C4-2B (cell line): ENCODE measurements around the gene CDC42BPA.

Source experiments
- H3K27ac ChIP-seq: fragments of 450-650 bp; 2 replicates; pipeline ENCODE4 v1.5.1; 2017
- ZFX ChIP-seq: fragments of 450-650 bp; IDR thresholded peaks from 2 replicates; pipeline ENCODE4 v1.6.1; 2017
- TF ChIP-seq, protein P1 (sequence below): fragments of 450-650 bp; conservative IDR thresholded peaks from 2 replicates; pipeline ENCODE4 v1.5.1; 2017; ENCODE audit warnings: mild to moderate bottlenecking

Gene CDC42BPA

DNA sequence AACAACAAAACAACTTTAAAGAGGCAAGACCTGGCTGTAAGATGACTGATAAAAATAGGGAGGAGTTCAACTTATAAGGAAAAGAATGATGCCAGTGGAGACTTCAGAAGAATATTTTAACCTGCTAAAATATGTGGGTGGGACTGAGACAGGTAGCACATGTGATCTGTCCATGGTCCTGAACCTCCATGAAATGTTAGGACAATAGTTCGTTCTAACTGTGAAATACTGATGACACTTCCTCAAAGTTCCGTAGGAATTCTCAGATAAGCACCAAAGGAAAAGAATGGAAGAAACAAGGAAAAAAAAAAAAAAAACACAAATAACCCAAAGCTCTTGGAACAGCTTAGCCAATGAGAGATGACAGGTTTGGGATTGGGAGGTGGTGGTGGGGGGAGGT is 44.7 kb downstream of the CDC42BPA start:
- TF ChIP-seq ZFX, result no peak
- TF ChIP-seq, protein P1, sequence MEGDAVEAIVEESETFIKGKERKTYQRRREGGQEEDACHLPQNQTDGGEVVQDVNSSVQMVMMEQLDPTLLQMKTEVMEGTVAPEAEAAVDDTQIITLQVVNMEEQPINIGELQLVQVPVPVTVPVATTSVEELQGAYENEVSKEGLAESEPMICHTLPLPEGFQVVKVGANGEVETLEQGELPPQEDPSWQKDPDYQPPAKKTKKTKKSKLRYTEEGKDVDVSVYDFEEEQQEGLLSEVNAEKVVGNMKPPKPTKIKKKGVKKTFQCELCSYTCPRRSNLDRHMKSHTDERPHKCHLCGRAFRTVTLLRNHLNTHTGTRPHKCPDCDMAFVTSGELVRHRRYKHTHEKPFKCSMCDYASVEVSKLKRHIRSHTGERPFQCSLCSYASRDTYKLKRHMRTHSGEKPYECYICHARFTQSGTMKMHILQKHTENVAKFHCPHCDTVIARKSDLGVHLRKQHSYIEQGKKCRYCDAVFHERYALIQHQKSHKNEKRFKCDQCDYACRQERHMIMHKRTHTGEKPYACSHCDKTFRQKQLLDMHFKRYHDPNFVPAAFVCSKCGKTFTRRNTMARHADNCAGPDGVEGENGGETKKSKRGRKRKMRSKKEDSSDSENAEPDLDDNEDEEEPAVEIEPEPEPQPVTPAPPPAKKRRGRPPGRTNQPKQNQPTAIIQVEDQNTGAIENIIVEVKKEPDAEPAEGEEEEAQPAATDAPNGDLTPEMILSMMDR, result no peak

DNA sequence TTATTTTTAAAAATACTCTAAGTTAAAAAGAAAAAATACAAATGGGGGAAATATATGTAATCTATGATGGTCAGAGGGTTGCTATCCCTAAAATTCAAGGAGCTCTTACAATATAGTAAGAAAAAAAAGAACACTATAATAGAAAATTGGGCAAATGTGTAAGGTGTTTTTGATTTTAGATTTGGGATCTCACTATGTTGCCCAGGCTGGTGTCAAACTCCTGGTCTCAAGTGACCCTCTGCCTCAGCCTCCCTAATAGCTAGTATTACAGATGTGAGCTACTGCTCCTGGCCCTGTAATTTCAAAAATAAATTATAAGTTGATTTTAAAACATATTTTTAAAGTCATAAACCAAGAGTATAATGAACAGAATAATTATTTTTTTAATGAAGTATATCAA is 45.9 kb downstream of the CDC42BPA start:
- no peak for TF ChIP-seq ZFX
- TF ChIP-seq, protein P1, result no peak
- no peak overlapping the region for H3K27ac ChIP-seq

More for the DNA sequence above, 44.7 kb downstream of the CDC42BPA start:
- no peak overlapping the region for H3K27ac ChIP-seq

DNA sequence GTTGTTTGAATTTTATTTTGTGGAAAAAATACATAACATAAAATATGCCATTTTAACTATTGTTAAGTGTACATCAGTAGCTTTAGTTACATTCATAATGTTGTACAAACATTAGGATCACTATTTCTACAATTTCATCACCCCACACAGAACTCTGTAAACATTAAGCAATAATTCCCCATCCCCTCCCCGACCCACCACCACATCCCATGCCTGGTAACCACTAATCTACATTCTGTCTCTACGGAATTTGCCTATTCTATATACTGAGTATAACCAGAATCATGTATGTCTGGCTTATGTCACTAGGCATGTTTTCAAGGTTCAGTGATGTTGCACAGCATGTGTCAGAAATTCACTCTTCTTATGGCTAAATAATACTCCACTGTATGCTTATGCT is 47.7 kb downstream of the CDC42BPA start:
- H3K27ac ChIP-seq, result no peak overlapping the region
- TF ChIP-seq, protein P1, result no peak
- no peak for TF ChIP-seq ZFX

DNA sequence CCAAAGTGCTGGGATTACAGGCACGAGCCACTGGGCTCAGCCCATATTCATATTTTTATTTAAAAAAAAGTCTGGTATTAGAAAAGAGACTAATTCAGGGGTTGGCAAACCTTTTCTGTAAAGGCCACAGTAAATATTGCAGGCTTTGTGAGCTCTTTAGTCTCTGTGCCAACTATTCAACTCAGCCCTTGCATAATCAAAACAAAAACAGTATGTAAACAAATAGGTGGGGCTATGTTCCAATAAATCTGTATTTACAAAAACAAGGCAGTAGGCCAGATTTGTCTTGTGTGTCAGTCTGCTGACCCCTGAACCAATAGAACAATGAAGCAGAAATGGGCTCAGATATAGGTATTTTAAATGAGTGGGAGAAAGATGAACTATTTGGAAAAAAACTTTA is 49.3 kb downstream of the CDC42BPA start:
- no peak for TF ChIP-seq ZFX
- no peak overlapping the region for H3K27ac ChIP-seq

DNA sequence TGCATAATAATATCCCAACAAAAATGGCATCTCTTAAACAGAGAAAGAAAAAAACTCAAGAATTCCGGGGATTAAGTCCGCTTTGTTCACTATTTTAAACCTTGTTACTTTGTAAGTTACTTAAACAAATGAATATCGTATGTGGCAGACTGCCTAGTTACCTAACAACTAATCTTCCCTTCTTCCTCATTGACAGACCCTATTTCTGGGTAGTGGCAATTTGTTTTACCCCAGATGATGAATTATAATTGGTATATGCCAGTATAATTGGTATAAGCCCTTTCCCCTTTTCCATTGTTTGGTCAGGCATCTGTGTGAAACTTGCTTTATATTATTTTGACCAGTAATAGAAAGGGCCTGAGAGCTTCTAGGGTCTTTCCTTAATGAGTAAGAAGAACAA is 52.4 kb downstream of the CDC42BPA start:
- TF ChIP-seq, protein P1, result no peak
- TF ChIP-seq ZFX, result no peak

DNA sequence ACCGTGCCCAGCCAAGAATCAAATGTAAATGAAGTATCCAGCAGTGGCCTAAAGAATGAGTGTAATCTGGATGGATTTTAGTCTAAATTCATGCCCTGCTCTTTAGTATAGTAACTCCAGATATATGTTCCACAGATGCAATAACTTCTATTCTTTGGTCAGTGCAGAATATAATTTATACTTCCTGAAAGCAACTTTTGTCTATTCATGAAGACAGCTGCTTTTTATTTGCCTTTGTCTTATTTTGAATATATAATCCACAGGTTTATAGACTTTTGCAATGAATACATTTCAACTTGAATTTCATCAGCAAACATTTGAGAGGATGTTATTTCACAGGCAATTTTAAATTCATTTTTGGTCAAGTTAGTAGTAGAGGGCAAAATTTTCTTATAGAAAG is 54.4 kb downstream of the CDC42BPA start:
- H3K27ac ChIP-seq, result no peak overlapping the region
- TF ChIP-seq, protein P1, result no peak
- TF ChIP-seq ZFX, result no peak

More for the DNA sequence above, 52.4 kb downstream of the CDC42BPA start:
- no peak overlapping the region for H3K27ac ChIP-seq

DNA sequence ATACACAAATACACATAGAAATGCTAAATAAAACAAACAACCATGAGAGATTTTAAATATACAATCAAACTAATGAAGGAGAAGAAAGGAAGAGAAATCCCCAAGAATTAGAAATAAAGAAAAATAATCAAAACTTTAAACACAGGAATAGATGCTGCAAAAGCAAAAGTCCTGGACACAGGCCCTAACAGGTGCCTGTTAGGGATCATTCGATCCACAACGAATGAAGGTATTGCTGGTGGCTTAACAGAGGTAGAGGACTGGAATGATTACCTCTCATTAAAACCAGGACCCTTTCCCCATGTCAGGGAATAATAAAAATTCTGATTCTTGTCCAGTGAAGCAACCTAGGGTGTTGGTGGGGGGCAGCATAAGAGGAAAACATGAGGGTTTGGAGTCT is 56.8 kb downstream of the CDC42BPA start:
- H3K27ac ChIP-seq, result no peak overlapping the region
- TF ChIP-seq, protein P1, result no peak
- no peak for TF ChIP-seq ZFX

DNA sequence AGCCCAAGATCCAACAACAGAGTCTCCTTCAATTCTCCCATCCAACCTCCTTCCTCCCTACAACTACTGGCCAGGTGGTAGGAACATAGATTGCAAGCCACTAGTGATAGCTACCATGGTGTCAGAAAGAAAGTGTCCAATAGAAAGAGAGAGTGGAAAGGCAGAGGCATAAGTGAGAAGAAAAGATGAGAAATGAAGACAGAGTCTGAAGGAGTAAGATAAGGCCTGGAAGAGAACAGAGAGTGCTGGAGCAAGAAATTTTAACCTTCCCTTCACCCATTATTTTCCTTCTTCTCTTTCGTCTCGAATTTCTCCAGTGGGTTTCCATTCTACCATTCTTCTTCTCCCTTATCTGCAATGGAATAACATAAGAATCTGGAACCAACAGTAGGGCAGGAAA is 57.9 kb downstream of the CDC42BPA start:
- TF ChIP-seq, protein P1, result no peak
- no peak for TF ChIP-seq ZFX
- H3K27ac ChIP-seq, result no peak overlapping the region
